PC-9 (cell line): ENCODE results near the gene EMP1.

Source experiments
- EZH2 ChIP-seq: fragments of 200-600 bp; sonication (generic); IDR thresholded peaks from 2 replicates; pipeline ENCODE4 v1.8.0; 2017; ENCODE audit warnings: antibody characterized with exemption, low read depth
- TF ChIP-seq, protein P1 (sequence below): fragments of 200-600 bp; sonication (generic); conservative IDR thresholded peaks from 2 replicates; pipeline ENCODE4 v1.6.1; 2017; ENCODE audit warnings: mixed run types, antibody characterized with exemption, mild to moderate bottlenecking, moderate library complexity

DNA sequence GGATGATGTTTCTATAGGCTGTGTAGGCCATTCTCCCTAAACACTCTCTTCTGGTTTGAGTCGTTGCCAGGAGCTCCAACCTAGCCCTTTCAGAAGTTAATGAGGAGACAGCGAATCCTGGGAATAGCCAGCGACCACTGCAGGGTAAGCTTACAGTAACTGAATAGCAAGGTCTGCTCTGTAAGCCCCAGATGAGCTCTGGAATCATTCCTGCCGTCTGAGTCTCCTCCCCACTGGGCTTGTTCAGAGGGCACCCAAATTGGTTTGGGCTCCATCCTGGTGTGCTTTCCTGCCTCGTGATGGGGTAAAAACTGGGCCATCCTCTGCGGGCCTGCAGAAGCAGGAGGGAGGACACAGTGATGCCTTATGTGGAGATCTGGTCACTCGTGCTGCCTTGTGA lies 43.3 kb upstream of the EMP1 start:
- TF ChIP-seq, protein P1, sequence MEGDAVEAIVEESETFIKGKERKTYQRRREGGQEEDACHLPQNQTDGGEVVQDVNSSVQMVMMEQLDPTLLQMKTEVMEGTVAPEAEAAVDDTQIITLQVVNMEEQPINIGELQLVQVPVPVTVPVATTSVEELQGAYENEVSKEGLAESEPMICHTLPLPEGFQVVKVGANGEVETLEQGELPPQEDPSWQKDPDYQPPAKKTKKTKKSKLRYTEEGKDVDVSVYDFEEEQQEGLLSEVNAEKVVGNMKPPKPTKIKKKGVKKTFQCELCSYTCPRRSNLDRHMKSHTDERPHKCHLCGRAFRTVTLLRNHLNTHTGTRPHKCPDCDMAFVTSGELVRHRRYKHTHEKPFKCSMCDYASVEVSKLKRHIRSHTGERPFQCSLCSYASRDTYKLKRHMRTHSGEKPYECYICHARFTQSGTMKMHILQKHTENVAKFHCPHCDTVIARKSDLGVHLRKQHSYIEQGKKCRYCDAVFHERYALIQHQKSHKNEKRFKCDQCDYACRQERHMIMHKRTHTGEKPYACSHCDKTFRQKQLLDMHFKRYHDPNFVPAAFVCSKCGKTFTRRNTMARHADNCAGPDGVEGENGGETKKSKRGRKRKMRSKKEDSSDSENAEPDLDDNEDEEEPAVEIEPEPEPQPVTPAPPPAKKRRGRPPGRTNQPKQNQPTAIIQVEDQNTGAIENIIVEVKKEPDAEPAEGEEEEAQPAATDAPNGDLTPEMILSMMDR = no peak
- TF ChIP-seq EZH2 = no peak
